ENCODE results near the gene TERB1. TPM values are rescaled to one million over a fixed set of nuclear protein-coding genes. Genes with fewer than 3 reads are reported as not detected.

TERB1 gene
- total RNA-seq, 1 donor from 2014 or later: not detected

- no peak for TF ChIP-seq CTCF (conservative IDR thresholded peaks at IDR 0.05; ENCODE audit: low read depth, low read length)
- DNase-seq (ENCODE audit: low read depth): no peak
- no peak overlapping the region for H3K4me3 ChIP-seq (ENCODE audit: low read depth, low read length)
Measured at GRCh38 chr16:66846831-66847230, 45.4 kb upstream of the TERB1 start.

- no peak for DNase-seq (ENCODE audit: low read depth)
- no peak for TF ChIP-seq CTCF (conservative IDR thresholded peaks at IDR 0.05; ENCODE audit: low read depth, low read length)
- H3K4me3 ChIP-seq (ENCODE audit: low read depth, low read length): no peak overlapping the region
Measured at GRCh38 chr16:66846266-66846665, 44.9 kb upstream of the TERB1 start.

- no peak overlapping the region for H3K4me3 ChIP-seq (ENCODE audit: low read depth, low read length)
- DNase-seq (ENCODE audit: low read depth): no peak
- TF ChIP-seq CTCF (conservative IDR thresholded peaks at IDR 0.05; ENCODE audit: low read depth, low read length): no peak
Measured at GRCh38 chr16:66845791-66846221, 44.4 kb upstream of the TERB1 start.

- no peak for DNase-seq (ENCODE audit: low read depth)
- no peak for TF ChIP-seq CTCF (conservative IDR thresholded peaks at IDR 0.05; ENCODE audit: low read depth, low read length)
- H3K4me3 ChIP-seq (ENCODE audit: low read depth, low read length): peak overlapping the region; percentile 45
Measured at GRCh38 chr16:66845080-66845410, 43.7 kb upstream of the TERB1 start.

- DNase-seq (ENCODE audit: low read depth): no peak
- H3K4me3 ChIP-seq (ENCODE audit: low read depth, low read length): peak within 1 kb of the TSS; percentile 45
- TF ChIP-seq CTCF (conservative IDR thresholded peaks at IDR 0.05; ENCODE audit: low read depth, low read length): no peak
Measured at GRCh38 chr16:66844342-66845079, 43.1 kb upstream of the TERB1 start, which contains the start of gene CA7. Gene CA7, plus strand, starts transcription at chr16:66844414. Its CDS starts 74 bp downstream, at chr16:66844488.

GRCh38 chr16:66844009-66844341, 42.6 kb upstream of the TERB1 start:
- no peak for TF ChIP-seq CTCF (conservative IDR thresholded peaks at IDR 0.05; ENCODE audit: low read depth, low read length)
- no peak overlapping the region for H3K4me3 ChIP-seq (ENCODE audit: low read depth, low read length)

GRCh38 chr16:66843191-66843590, 41.8 kb upstream of the TERB1 start:
- no peak overlapping the region for H3K4me3 ChIP-seq (ENCODE audit: low read depth, low read length)
- DNase-seq (ENCODE audit: low read depth): no peak
- TF ChIP-seq CTCF (conservative IDR thresholded peaks at IDR 0.05; ENCODE audit: low read depth, low read length): no peak

More at GRCh38 chr16:66844009-66844341, 42.6 kb upstream of the TERB1 start:
- DNase-seq (ENCODE audit: low read depth): no peak

Measured in epithelial cell of proximal tubule (primary cell).